ENCODE measurements around the gene OR13C8. TPM values are rescaled to one million over a fixed set of nuclear protein-coding genes. Genes with fewer than 3 reads are reported as not detected.
"Not testable (repeated sequence)": the region's sequence is repeated elsewhere in the genome, so short reads cannot be mapped to it uniquely, and the experiment has no call there.

The OR13C8 gene
- not detected in 2 replicates for total RNA-seq

- intact Hi-C loops (cut with micrococcal nuclease), result no loop called here
Measured at GRCh38 chr9:104568868-104569267, at the start of gene OR13C8. Gene OR13C8, plus strand, starts transcription at chr9:104569168. Its CDS starts 0 bp downstream, at chr9:104569168.

DNA sequence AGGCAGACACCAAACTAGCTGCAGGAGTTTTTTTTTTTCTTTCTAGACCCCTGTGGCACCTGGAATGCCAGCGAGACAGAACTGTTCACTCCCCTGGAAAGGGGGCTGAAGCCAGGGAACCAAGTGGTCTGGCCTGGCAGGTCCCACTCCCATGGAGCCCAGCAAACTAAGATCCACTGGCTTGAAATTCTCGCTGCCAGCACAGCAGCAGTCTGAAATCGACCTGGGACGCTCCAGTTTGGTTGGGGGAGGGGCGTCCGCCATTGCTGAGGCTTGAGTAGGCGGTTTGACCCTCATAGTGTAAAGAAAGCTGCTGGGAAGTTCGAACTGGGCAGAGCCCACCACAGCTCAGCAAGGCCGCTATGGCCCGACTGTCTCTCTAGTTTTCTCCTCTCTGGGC, 48.7 kb upstream of the OR13C8 start:
- intact Hi-C loops (cut with micrococcal nuclease), result not testable (repeated sequence)

DNA sequence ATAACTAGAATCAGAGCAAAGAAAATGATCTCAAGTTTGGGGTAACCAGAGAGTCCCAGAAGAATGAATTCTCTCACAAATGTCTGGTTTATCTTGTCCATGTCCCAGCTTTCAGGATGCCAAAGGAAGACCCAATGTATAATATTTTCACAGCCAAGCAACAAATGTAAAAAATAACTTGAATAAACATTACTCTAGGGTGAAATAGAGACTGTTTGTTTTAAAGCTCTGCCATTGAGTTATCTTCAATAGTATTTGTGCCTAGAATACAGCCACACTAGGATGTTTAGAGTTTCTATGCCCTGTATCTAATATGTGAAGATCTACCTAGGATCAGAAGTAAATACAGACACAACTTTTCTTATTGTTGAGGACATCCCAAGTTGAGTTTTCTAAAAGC, 41.9 kb upstream of the OR13C8 start, which contains the start of gene OR13C4:
Gene OR13C4, minus strand, starts transcription at position 101 of the 400 bp plus-strand sequence. Its CDS starts 0 bp downstream, at position 101.
- intact Hi-C loops (cut with micrococcal nuclease), result no loop called here

GRCh38 chr9:104536756-104537155, 32.2 kb upstream of the OR13C8 start, which contains the start of gene OR13C3:
Gene OR13C3, minus strand, starts transcription at chr9:104536856. Its CDS starts 133 bp downstream, at chr9:104536723.
- intact Hi-C loops (cut with micrococcal nuclease), result no loop called here

GRCh38 chr9:104539275-104539674, 29.7 kb upstream of the OR13C8 start:
- intact Hi-C loops (cut with micrococcal nuclease), result no loop called here

DNA sequence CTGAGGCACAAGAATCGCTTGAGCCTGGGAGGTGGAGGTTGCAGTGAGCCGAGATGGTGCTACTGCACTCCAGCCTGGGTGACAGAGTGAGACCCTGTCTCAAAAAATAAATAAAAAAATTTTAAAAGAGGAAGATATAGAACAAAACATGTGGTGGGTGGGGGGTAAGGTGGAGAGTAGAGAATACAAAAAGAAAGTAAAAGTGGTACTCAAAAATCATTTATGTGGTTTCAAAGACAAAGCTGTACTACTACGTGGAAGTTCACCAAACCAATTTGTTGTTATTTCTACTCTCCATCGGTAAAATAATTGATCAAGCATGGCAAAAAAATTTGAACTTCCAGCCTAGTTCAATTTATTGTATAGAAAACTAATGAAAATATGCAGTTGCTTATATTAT, 24.3 kb upstream of the OR13C8 start:
- intact Hi-C loops (cut with micrococcal nuclease), result no loop called here

GRCh38 chr9:104553261-104553660, 15.7 kb upstream of the OR13C8 start:
- intact Hi-C loops (cut with micrococcal nuclease), result no loop called here

DNA sequence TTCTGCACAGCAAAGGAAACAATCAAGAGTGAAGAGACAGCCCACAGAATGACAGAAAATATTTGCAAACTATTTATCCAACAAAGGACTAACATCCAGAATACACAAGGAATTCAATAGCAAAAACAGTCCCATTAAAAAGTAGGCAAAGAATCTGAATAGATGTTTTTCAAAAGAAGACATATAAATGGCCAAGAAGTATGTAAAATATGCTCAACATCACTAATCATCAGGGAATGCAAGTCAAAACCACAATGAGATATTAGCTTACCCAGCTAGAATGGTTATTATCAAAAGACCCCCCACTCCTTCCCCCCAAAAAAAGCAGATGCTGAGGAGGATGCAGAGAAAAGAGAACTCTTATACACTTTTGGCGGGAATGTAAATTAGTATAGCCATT, 13.4 kb upstream of the OR13C8 start:
- intact Hi-C loops (cut with micrococcal nuclease), result no loop called here

DNA sequence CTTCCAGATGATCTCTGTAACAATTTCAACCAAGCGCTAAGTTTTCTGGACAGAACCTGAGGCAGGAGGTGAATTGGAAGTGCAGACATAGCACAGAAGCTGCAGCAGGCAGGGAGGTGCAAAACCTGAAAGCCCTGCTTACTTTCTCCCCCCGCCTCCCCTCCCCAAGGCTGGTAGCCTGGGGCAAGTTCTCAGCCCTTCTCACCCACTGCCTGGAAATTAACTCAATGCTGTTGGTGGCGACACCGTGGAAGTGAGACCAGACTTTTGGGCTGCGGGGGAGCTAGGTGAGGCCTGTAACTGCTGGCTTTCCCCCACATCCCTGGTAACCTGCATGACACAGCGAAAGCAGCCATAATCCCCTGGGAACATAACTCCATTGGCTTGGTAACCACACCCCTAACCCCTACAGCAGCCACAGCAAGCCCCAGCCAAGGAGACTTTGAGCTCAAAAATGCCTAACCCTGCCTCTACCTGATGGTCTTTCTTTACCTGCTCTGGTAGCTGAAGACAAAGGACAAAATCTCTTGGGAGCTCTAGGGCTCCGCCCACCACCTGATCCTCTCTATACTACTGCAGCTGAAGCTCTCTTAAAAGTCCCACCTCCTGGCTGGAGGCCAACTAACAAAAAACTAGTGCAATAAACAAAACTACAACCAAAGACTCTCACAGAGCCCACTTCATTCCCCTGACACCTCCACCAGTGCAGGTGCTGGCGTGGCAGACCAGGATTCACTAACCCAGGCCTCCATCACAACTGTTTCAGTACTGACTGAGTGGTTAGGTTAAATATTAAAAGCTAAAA, 11.9 kb upstream of the OR13C8 start:
- intact Hi-C loops (cut with micrococcal nuclease), result no loop called here

DNA sequence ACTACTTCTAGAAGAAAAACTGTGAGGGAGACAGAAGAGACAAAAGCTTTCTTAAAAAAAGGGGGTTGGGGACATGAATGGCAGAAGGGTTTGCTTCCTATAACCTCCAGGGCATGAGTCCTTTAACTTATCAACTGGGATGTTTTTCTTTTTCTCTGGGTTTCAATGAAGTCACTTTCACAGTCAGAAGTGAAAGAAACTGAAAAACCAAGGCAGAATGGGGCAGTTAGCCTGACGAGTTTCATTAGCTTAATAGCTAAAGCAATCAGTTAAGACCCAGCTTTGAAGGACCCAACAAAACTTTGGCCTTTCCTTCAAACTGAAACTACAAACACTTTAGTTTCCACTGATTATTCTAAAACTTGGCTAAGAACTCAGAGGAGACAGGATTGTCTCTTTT, 4.6 kb upstream of the OR13C8 start:
- intact Hi-C loops (cut with micrococcal nuclease), result no loop called here

- intact Hi-C loops (cut with micrococcal nuclease), result no loop called here
Measured at GRCh38 chr9:104572612-104573011, 3.6 kb downstream of the OR13C8 start.

- intact Hi-C loops (cut with micrococcal nuclease), result no loop called here
Measured at GRCh38 chr9:104575456-104575855, 6.5 kb downstream of the OR13C8 start.

DNA sequence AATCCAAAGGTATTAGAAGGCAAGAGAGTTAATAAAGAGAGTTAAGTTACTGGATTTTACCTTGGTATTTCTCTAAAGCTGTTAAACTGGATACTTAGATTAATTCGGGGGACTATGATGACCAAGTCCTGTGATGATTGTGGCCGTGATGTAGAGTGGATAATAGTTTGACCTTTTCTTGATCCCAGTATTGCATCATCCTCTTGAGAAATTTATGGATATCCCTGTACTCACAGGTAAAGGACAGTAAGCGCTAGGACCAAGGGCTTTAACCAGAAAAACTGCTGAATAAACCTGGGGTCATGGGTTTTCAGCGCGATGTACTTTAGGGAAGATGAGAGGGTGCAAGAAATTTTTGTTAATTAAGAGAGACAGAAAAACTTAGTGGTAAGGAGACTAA, 8.3 kb downstream of the OR13C8 start:
- intact Hi-C loops (cut with micrococcal nuclease), result no loop called here

DNA sequence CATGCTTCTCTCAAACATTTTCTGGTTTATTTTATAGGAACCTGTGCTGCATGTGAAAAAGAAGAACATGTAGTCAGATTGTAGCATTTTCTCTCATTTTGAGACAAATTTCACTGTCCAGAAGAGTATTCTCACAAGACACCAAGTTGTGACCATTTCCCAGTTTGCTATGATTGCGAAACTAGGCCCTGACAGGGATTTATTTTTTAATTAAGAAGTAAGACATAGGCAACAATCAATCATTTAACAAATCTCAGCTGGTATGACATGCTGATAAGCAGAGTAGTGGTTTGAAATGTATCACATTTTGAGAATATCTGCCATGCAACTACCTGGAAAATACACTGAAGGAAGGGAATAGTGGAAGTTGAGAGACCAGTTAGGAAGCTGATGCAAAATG, 11.6 kb downstream of the OR13C8 start:
- intact Hi-C loops (cut with micrococcal nuclease), result no loop called here

GRCh38 chr9:104586496-104587180, 17.7 kb downstream of the OR13C8 start:
- intact Hi-C loops (cut with micrococcal nuclease), result no loop called here

GRCh38 chr9:104589626-104590025, 20.7 kb downstream of the OR13C8 start:
- intact Hi-C loops (cut with micrococcal nuclease), result no loop called here

DNA sequence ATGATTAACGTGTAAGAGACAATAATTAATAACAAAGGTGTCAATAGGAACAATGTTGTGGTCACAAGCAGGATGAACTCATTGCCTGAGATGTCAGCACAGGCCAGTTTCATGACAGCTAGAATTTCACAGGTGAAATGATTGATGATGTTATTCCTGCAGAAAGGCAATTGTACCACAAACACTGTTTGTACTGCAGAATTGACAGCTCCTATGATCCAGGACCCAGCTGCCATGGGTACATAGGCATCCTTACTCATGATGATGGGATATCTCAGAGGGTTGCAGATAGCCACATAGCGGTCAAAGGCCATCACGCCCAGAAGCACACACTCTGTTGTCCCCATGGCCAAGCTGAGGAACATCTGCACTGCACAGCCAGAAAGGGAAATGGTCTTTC, 29.8 kb downstream of the OR13C8 start:
- intact Hi-C loops (cut with micrococcal nuclease), result not testable (repeated sequence)

GRCh38 chr9:104599313-104599712, 30.3 kb downstream of the OR13C8 start, which contains the start of gene OR13C5:
Gene OR13C5, minus strand, starts transcription at chr9:104599413. Its CDS starts 0 bp downstream, at chr9:104599413.
- intact Hi-C loops (cut with micrococcal nuclease), result not testable (repeated sequence)

DNA sequence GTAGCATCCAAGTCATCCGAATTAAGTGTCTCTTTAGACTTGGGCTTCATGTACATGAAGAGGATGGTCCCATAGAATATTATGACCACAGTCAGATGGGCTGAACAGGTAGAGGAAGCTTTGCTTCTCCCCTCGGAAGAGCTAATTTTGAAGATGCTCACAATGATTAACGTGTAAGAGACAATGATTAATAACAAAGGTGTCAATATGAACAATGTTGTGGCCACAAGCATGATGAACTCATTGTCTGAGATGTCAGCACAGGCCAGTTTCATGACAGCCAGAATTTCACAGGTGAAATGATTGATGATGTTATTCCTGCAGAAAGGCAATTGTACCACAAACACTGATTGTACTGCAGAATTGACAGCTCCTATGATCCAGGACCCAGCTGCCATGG, 35.8 kb downstream of the OR13C8 start:
- intact Hi-C loops (cut with micrococcal nuclease), result no loop called here

DNA sequence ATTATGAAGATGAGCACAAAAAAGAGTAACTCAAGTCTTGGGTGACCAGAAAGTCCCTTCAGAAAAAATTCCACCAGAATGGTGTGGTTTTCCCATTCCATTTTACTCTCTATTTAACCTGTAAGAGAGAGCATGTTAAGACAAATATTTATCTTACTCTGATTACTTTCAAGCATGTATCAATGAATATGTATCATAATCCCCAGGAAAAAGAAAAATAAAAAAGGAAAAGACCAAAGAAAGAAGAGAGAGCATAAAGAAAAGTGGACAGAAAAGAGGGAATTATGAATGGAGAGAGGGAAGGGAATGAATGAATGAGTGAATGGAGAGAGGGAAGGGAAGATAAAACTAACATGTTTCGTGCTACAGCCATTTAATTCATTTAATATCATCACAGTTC, 36.6 kb downstream of the OR13C8 start, which contains the start of gene OR13C2:
Gene OR13C2, minus strand, starts transcription at position 101 of the 400 bp plus-strand sequence. Its CDS starts 0 bp downstream, at position 101.
- intact Hi-C loops (cut with micrococcal nuclease), result not testable (repeated sequence)

- intact Hi-C loops (cut with micrococcal nuclease), result no loop called here
Measured at GRCh38 chr9:104606152-104606551, 37.2 kb downstream of the OR13C8 start.

DNA sequence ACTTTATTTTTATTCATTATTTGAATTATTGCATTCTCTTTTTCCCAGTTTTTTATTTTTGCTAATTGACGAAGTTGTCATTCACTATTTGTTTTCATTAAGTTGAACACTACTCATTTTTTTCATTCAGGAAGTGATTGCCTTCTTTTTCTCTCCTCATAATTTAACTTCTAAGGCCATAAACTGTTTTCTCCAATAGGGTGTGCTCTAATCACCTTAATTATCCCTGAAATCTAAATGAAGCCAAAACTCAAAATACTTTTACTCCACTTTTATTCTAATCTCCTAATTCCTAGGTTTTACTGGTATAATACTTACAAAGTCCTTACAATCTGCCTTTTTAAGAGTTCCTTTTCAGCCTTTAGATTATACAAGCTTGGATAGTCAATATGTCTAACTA, 39.4 kb downstream of the OR13C8 start:
- intact Hi-C loops (cut with micrococcal nuclease), result no loop called here

Data from T-helper 1 cell treated with Interleukin-12 subunit alpha and Interleukin-12 subunit beta and Interleukin-4 antibody, amounts not matched to agents 30 ng/mL and 1 ng/mL, for 36 hours (primary cell).